Endodermal cell (in vitro differentiated cells): Measurements from ENCODE around the gene ERP44. TPM values are rescaled to one million over a fixed set of nuclear protein-coding genes. Genes with fewer than 3 reads are reported as not detected.

Experiments
- DNase-seq: peaks from one replicate; pipeline ENCODE4 v3.0.0-alpha.2; 2017
- H3K27ac ChIP-seq: 2 replicates; pipeline ENCODE4 v1.5.1; 2013; ENCODE audit warnings: mild to moderate bottlenecking, low read depth, low read length, moderate library complexity
- H3K27me3 ChIP-seq: 2 replicates; pipeline ENCODE4 v1.6.1; 2013; ENCODE audit warnings: mild to moderate bottlenecking, low read length, moderate library complexity; ENCODE audit not compliant: insufficient read depth, control insufficient read depth, poor library complexity, severe bottlenecking
- H3K36me3 ChIP-seq: 2 replicates; pipeline ENCODE4 v1.7.0; 2013; ENCODE audit warnings: mild to moderate bottlenecking, low read length, moderate library complexity; ENCODE audit not compliant: control insufficient read depth, insufficient read depth
- H3K4me1 ChIP-seq: one replicate; pipeline ENCODE4 v1.7.0; 2013; ENCODE audit warnings: low read length; ENCODE audit not compliant: control insufficient read depth, insufficient read depth
- H3K4me3 ChIP-seq: 2 replicates; pipeline ENCODE4 v1.5.1; 2013; ENCODE audit warnings: mild to moderate bottlenecking, low read length, moderate library complexity
- H3K9ac ChIP-seq: 2 replicates; pipeline ENCODE4 v1.6.1; 2013; ENCODE audit warnings: mild to moderate bottlenecking, low read length, moderate library complexity; ENCODE audit not compliant: poor library complexity, severe bottlenecking; ENCODE audit errors: extremely low read depth
- H3K9me3 ChIP-seq: 2 replicates; pipeline ENCODE4 v1.6.1; 2013; ENCODE audit warnings: mild to moderate bottlenecking, low read length, moderate library complexity; ENCODE audit not compliant: control insufficient read depth
- H3K27ac Mint-ChIP-seq: 2 replicates; pipeline ENCODE4 v1.8.0; 2020; ENCODE audit warnings: mixed read lengths
- H3K27me3 Mint-ChIP-seq: 2 replicates; pipeline ENCODE4 v1.8.0; 2021; ENCODE audit warnings: mild to moderate bottlenecking, mixed read lengths; ENCODE audit not compliant: insufficient read depth
- H3K36me3 Mint-ChIP-seq: 2 replicates; pipeline ENCODE4 v1.8.0; 2020; ENCODE audit warnings: low read depth, mixed read lengths
- H3K4me1 Mint-ChIP-seq: 2 replicates; pipeline ENCODE4 v1.8.0; 2020; ENCODE audit warnings: mixed read lengths
- H3K4me3 Mint-ChIP-seq: 2 replicates; pipeline ENCODE4 v1.8.0; 2020; ENCODE audit warnings: mild to moderate bottlenecking, moderate library complexity, mixed read lengths
- H3K9me3 Mint-ChIP-seq: 2 replicates; pipeline ENCODE4 v1.8.0; 2020; ENCODE audit warnings: mild to moderate bottlenecking, mixed read lengths
- WGBS, 2 experiments: methylation state at CpG; one replicate each; pipeline versions ENCODE4 v1.1.5 to v1.1.7; 2013; ENCODE audit warnings: missing lambda C conversion rate in 2 of 2, mixed read lengths in 1 of 2; ENCODE audit not compliant: insufficient coverage in 1 of 2, insufficient read length in 1 of 2; 5-methylcytosine and 5-hydroxymethylcytosine counted together
- total RNA-seq, 2 donors: library from RNA; stranded (reverse); fragmentation: NEBNext Ultra II Directional in 1 of 2; extraction: Animal tissue kit (Norgen Biotek cat#: 25700) in 1 of 2; gene quantifications; 2 replicates in 1 of 2; 3 replicates in 1 of 2; pipeline ENCODE4 v1.2.1, GENCODE V29; 2021
- TF ChIP-seq, protein P1 (sequence below): fragments of 200-600 bp; sonication (generic); conservative IDR thresholded peaks from 2 replicates; pipeline ENCODE4 v1.5.0; 2021; ENCODE audit warnings: antibody characterized with exemption, mild to moderate bottlenecking

Gene ERP44
- total RNA-seq, 2 donors from 2014 or later = 22.4 to 23.4 TPM

DNA sequence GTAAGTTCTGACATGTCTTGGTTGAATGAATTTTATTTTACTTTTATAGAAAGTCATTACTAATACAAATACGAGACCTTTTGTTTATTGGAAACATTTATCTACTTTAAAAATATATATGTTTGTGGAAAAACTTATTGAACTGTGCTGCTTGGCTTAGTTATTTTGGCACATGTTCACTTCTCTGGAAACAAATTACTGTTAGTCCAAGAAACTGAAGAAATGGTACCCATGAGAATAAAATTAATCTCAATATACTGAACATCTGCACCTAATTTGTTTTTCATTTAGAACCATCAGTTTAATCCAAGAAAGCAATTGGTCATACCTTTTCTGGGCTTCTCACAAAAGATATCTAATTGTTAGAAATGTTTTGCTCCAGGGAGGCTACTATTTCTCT, 32.4 kb upstream of the ERP44 start:
- Mint-ChIP-seq H3K36me3 (peaks cover 21% of the 10 kb centered on the region), H3K9me3 (no peaks in the 10 kb centered on the region), H3K4me1 (no peaks in the 10 kb centered on the region), H3K27me3 (no peaks in the 10 kb centered on the region), H3K27ac (no peak overlapping the region), H3K4me3 (no peak overlapping the region)
- Histone ChIP-seq H3K36me3 (peaks cover 7% of the 10 kb centered on the region), H3K9me3 (no peaks in the 10 kb centered on the region), H3K27me3 (no peaks in the 10 kb centered on the region), H3K4me3 (no peak overlapping the region), H3K4me1 (no peaks in the 10 kb centered on the region), H3K27ac (no peak overlapping the region), H3K9ac (no peak overlapping the region)
- TF ChIP-seq, protein P1, sequence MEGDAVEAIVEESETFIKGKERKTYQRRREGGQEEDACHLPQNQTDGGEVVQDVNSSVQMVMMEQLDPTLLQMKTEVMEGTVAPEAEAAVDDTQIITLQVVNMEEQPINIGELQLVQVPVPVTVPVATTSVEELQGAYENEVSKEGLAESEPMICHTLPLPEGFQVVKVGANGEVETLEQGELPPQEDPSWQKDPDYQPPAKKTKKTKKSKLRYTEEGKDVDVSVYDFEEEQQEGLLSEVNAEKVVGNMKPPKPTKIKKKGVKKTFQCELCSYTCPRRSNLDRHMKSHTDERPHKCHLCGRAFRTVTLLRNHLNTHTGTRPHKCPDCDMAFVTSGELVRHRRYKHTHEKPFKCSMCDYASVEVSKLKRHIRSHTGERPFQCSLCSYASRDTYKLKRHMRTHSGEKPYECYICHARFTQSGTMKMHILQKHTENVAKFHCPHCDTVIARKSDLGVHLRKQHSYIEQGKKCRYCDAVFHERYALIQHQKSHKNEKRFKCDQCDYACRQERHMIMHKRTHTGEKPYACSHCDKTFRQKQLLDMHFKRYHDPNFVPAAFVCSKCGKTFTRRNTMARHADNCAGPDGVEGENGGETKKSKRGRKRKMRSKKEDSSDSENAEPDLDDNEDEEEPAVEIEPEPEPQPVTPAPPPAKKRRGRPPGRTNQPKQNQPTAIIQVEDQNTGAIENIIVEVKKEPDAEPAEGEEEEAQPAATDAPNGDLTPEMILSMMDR = no peak
- no CpG with 5 or more reads among the region's 1 CpG for WGBS, 2 experiments
- no peak for DNase-seq

DNA sequence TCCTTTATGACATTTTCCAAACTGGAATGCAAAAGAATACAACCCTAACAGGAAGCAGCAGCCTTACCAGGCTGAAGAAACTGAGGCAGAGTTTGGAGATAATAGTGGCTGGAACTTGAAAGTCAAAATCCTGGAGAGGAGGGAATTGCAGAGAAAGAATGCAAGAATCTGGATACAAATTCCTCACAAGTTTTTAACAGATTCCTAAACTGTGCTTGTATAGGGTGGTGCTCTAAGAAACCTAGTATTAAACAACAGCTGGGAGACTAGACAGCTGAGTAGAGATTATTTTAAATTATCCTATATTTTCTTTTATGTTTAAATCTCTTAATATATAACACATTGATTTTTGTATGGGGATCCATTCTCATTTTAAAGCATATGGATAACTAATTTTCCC, 31.0 kb upstream of the ERP44 start:
- Mint-ChIP-seq H3K27ac (no peak overlapping the region), H3K4me1 (no peaks in the 10 kb centered on the region)
- DNase-seq = no peak

DNA sequence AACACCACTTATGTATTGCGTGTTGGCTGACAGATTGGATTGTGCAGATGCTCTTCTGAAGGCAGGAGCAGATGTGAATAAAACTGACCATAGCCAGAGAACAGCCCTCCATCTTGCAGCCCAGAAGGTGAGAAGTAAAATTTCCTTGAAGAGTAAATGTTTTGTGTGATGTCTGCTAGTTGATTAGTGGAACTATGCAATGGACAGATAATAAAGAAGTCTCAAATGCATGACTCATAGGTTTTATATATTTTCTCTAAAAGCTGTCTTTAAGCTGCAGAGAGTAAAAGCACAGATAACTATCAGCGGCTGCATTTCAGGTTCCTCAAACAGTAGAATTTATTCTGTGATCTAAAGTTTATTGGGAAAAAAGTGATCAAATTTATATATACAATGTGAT, 27.6 kb upstream of the ERP44 start:
- Histone ChIP-seq H3K4me1 (no peaks in the 10 kb centered on the region), H3K27me3 (no peaks in the 10 kb centered on the region), H3K27ac (no peak overlapping the region), H3K9ac (no peak overlapping the region), H3K36me3 (peaks cover 9% of the 10 kb centered on the region), H3K4me3 (no peak overlapping the region), H3K9me3 (no peaks in the 10 kb centered on the region)
- TF ChIP-seq, protein P1 = no peak
- Mint-ChIP-seq H3K4me3 (no peak overlapping the region), H3K27me3 (no peaks in the 10 kb centered on the region), H3K36me3 (peaks cover 13% of the 10 kb centered on the region), H3K4me1 (no peaks in the 10 kb centered on the region), H3K9me3 (no peaks in the 10 kb centered on the region), H3K27ac (no peak overlapping the region)
- DNase-seq = no peak
- 94 to 100% methylated on average over 2 of the region's 2 CpGs for WGBS, 2 experiments

More for the DNA sequence above, 31.0 kb upstream of the ERP44 start:
- no peak overlapping the region for H3K4me3 ChIP-seq
- no peaks in the 10 kb centered on the region for H3K27me3 ChIP-seq
- no peaks in the 10 kb centered on the region for H3K27me3 Mint-ChIP-seq
- peaks cover 24% of the 10 kb centered on the region for H3K36me3 Mint-ChIP-seq
- H3K27ac ChIP-seq = no peak overlapping the region
- no peak overlapping the region for H3K4me3 Mint-ChIP-seq
- TF ChIP-seq, protein P1 = no peak
- no peaks in the 10 kb centered on the region for H3K9me3 Mint-ChIP-seq
- H3K9ac ChIP-seq = no peak overlapping the region
- H3K4me1 ChIP-seq = no peaks in the 10 kb centered on the region
- H3K36me3 ChIP-seq = peaks cover 9% of the 10 kb centered on the region
- no peaks in the 10 kb centered on the region for H3K9me3 ChIP-seq
